Ovary (tissue), 9 donors: Measurements from ENCODE around the gene HSPA1L. TPM values are rescaled to one million over a fixed set of nuclear protein-coding genes. Genes with fewer than 3 reads are reported as not detected.
"Not testable (repeated sequence)": the region's sequence is repeated elsewhere in the genome, so short reads cannot be mapped to it uniquely, and the experiment has no call there.

ENCODE experiments used
- DNase-seq, 5 donors: peaks; one replicate each; pipeline ENCODE4 v3.0.0-alpha.2; 2019 to 2020
- H3K27ac ChIP-seq, 2 donors: fragments of 200-600 bp; one replicate each; pipeline versions ENCODE4 v1.5.1 to v1.8.0; 2019 to 2022
- H3K27me3 ChIP-seq: fragments of 200-600 bp; one replicate; pipeline ENCODE4 v1.8.0; 2022
- H3K36me3 ChIP-seq: fragments of 200-600 bp; sonication (generic); one replicate; pipeline ENCODE4 v1.5.1; 2019
- H3K4me1 ChIP-seq: one replicate; pipeline ENCODE4 v1.8.1; 2013; ENCODE audit warnings: mild to moderate bottlenecking, moderate library complexity; ENCODE audit not compliant: insufficient read depth
- H3K4me3 ChIP-seq: fragments of 200-600 bp; sonication (generic); one replicate; pipeline ENCODE4 v1.5.1; 2017
- H3K9me3 ChIP-seq, 2 donors: fragments of 200-600 bp in 1 of 2; sonication (generic) in 1 of 2; one replicate each; pipeline versions ENCODE4 v1.5.1 to v1.8.1; 2013 to 2019; ENCODE audit warnings: mild to moderate bottlenecking in 1 of 2, moderate library complexity in 1 of 2
- CTCF ChIP-seq, 3 donors: fragments of 450-650 bp in 2 of 3; fragments of 200-600 bp in 1 of 3; IDR thresholded peaks; one replicate each; pipeline versions ENCODE4 v1.5.1 to v1.8.0; 2016 to 2022; ENCODE audit warnings: antibody characterized with exemption in 3 of 3, mild to moderate bottlenecking in 1 of 3
- EP300 ChIP-seq: sonication (generic); formaldehyde crosslinking; IDR thresholded peaks from one replicate; pipeline ENCODE4 v1.6.1; 2017; ENCODE audit warnings: antibody characterized with exemption
- POLR2A ChIP-seq: fragments of 450-650 bp; IDR thresholded peaks from one replicate; pipeline ENCODE4 v1.6.1; 2017; ENCODE audit warnings: antibody characterized with exemption, mild to moderate bottlenecking, moderate library complexity
- WGBS, 3 donors: extraction: QIAGEN DNeasy Blood & Tissue Kit in 1 of 3; methylation state at CpG; one replicate each; pipeline versions ENCODE4 v1.1.5 to v1.1.7; 2013 to 2017; 5-methylcytosine and 5-hydroxymethylcytosine counted together
- intact Hi-C, 4 donors: fragments of 100-400 bp; cut with DNase I; formaldehyde crosslinking; loops; one replicate each; pipeline versions ENCODE4 v1.11.0 to v1.15.1; 2022 to 2023
- polyA plus RNA-seq, 2 donors: library from polyadenylated mRNA; stranded (reverse); fragments of 200-250 nt in 1 of 2; fragments of 350-450 nt in 1 of 2; fragmentation: Illumina TruSeq in 1 of 2; extraction: RNeasy Lipid Tissue Mini Kit (QIAGEN cat#74804) in 1 of 2; gene quantifications; one replicate each; pipeline ENCODE4 v1.2.3, GENCODE V29; 2013 to 2014
- total RNA-seq, 7 donors: library from RNA; depleted of rRNA in 2 of 7; stranded (reverse); fragments of >200 nt in 2 of 7; fragmentation: NEBNext Ultra II Directional in 3 of 7; extraction: Animal tissue kit (Norgen Biotek cat#: 25700) in 3 of 7; gene quantifications; one replicate each; pipeline versions ENCODE4 v1.1.0 to v1.2.4, GENCODE V29; 2016 to 2023
- donor health status: DM: no; HTN: no; CAD: no; lungs with moderate emphysema.
- donor health status: DM: no; HTN: no; CAD: no.
- donor health status: Bipolar disorder and iron deficiency.
- donor health status: DM: yes; HTN: yes; CAD: no.
- donor health status: DM: no; HTN: no; CAD: no.
- donor health status: DM: yes; HTN: yes; CAD: no.

Gene HSPA1L
- total and polyA plus RNA-seq, 9 donors: 1.3 to 6.1 (median 3.9) TPM

- Histone ChIP-seq H3K4me1 (no peaks in the 10 kb centered on the region), H3K27me3 (no peaks in the 10 kb centered on the region), H3K4me3 (no peak overlapping the region), H3K36me3 (no peaks in the 10 kb centered on the region), H3K27ac (no peak overlapping the region), H3K9me3 (no peaks in the 10 kb centered on the region)
- intact Hi-C loops: no loop called here
- TF ChIP-seq CTCF (IDR thresholded peaks at IDR 0.05) (no peak), EP300 (no peak), POLR2A (no peak)
- no peak for DNase-seq
Observed at GRCh38 chr6:31819871-31820299, 4.8 kb upstream of the HSPA1L start.

GRCh38 chr6:31817929-31818511, 2.9 kb upstream of the HSPA1L start:
- DNase-seq, H3K4me1 ChIP-seq, H3K9me3 ChIP-seq, intact Hi-C loops, H3K27ac ChIP-seq, H3K27me3 ChIP-seq, H3K36me3 ChIP-seq: not testable (repeated sequence)
- peak overlapping the region; percentile 35 for H3K4me3 ChIP-seq
- 79 to 85% (median 83%) methylated on average over 8 of the region's 8 CpGs for WGBS, 3 donors

DNA sequence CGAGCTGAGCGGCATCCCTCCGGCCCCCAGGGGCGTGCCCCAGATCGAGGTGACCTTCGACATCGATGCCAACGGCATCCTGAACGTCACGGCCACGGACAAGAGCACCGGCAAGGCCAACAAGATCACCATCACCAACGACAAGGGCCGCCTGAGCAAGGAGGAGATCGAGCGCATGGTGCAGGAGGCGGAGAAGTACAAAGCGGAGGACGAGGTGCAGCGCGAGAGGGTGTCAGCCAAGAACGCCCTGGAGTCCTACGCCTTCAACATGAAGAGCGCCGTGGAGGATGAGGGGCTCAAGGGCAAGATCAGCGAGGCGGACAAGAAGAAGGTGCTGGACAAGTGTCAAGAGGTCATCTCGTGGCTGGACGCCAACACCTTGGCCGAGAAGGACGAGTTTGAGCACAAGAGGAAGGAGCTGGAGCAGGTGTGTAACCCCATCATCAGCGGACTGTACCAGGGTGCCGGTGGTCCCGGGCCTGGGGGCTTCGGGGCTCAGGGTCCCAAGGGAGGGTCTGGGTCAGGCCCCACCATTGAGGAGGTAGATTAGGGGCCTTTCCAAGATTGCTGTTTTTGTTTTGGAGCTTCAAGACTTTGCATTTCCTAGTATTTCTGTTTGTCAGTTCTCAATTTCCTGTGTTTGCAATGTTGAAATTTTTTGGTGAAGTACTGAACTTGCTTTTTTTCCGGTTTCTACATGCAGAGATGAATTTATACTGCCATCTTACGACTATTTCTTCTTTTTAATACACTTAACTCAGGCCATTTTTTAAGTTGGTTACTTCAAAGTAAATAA, 2.2 kb upstream of the HSPA1L start:
- H3K27ac ChIP-seq, intact Hi-C loops, H3K9me3 ChIP-seq, H3K36me3 ChIP-seq, H3K27me3 ChIP-seq, H3K4me1 ChIP-seq: not testable (repeated sequence)
- DNase-seq: peak in 1 of 5 donors; percentile 52
- WGBS, 3 donors: 57 to 67% (median 65%) methylated on average over 12 to 15 of the region's 37 CpGs
- H3K4me3 ChIP-seq: peak overlapping the region; percentile 35

GRCh38 chr6:31814677-31815024, 432 bp downstream of the HSPA1L start:
- TF ChIP-seq EP300: no peak
- peak; percentile 28 for TF ChIP-seq POLR2A
- TF ChIP-seq CTCF (IDR thresholded peaks at IDR 0.05): no peak
- peaks cover 2% of the 10 kb centered on the region for H3K4me1 ChIP-seq
- 1 to 4% (median 1%) methylated on average over 13 of the region's 13 CpGs for WGBS, 3 donors
- intact Hi-C loops: no loop called here
- peak overlapping the region; percentile 59 for H3K4me3 ChIP-seq
- H3K27me3 ChIP-seq: no peaks in the 10 kb centered on the region
- H3K27ac ChIP-seq: peak overlapping the region; percentile 95 to 99
- H3K9me3 ChIP-seq: no peaks in the 10 kb centered on the region
- no peaks in the 10 kb centered on the region for H3K36me3 ChIP-seq
- DNase-seq: peak in 4 of 5 donors; percentile 93 to 97 (median 94)

DNA sequence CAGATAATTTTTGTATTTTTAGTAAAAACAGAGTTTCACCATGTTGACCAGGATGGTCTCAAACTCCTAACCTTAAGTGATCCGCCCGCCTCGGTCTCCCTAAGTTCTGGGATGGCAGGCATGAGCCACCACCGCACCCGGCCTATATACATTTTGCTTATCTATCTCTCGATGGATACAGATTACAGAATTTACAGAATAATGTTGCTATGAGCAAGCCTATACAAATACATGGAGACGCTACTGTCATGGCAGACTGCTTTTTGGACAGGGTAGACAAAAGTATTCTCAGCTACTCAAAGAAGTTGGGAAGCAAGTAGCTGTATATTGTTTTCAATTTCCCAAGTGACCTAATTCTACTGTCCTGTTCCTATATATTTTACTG, 1.6 kb downstream of the HSPA1L start:
- 94 to 97% (median 96%) methylated on average over 7 of the region's 7 CpGs for WGBS, 3 donors
- TF ChIP-seq CTCF (IDR thresholded peaks at IDR 0.05): no peak
- TF ChIP-seq EP300: no peak
- TF ChIP-seq POLR2A: no peak

More for the DNA sequence above, 1.6 kb downstream of the HSPA1L start:
- DNase-seq: peak in 1 of 5 donors; percentile 45
- peak overlapping the region; percentile 95 to 99 for H3K27ac ChIP-seq
- peaks cover 2% of the 10 kb centered on the region for H3K4me1 ChIP-seq
- H3K27me3 ChIP-seq: no peaks in the 10 kb centered on the region
- intact Hi-C loops: no loop called here
- no peaks in the 10 kb centered on the region for H3K9me3 ChIP-seq
- no peak overlapping the region for H3K4me3 ChIP-seq
- H3K36me3 ChIP-seq: no peaks in the 10 kb centered on the region
